HG02943 (cell line): ENCODE results near the gene CACNA1G.

Source experiments
- ATAC-seq: cut with Tn5 transposase; IDR thresholded peaks from one replicate; pipeline ENCODE4 v1.9.1; 2021; ENCODE audit warnings: mild to moderate bottlenecking, low read depth, moderate library complexity; ENCODE audit not compliant: unreplicated experiment

CACNA1G gene

GRCh38 chr17:50664788-50665458 is 104.4 kb downstream of the CACNA1G start:
- ATAC-seq = no peak

DNA sequence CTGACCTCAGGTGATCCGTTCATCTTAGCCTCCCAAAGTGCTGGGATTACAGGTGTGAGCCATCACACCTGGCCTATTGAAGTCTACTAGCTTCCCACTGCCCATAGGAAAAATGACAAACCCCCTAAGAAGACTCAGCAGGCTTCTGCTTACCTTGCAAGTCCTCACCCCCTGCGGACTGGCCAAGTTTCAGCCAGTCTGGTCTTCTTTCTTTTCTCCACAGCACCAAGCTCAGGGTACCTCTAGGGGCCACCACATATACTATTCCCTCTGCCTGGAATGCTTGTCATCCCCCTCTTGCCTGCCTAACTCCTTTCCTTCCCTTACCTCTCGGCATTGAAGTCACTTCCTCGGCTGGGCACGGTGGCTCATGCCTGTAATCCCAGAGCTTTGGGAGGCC is 105.3 kb downstream of the CACNA1G start:
- ATAC-seq = no peak

DNA sequence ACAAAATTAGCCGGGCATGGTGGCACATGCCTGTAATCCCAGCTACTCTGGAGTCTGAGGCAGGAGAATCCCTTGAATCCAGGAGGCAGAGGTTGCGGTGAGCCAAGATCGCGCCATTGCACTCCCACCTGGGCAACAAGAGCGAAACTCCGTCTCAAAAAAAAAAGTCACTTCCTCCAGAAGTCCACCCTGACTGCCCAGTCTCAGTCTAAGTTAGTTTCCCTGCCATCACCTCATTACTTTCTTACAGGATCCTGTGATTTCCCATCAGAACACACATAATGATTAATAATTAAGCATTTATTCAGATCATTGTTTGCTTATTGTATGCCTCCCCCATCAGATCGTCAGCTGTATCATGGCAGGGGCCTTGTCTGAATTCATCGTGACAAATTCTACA is 105.8 kb downstream of the CACNA1G start:
- no peak for ATAC-seq

DNA sequence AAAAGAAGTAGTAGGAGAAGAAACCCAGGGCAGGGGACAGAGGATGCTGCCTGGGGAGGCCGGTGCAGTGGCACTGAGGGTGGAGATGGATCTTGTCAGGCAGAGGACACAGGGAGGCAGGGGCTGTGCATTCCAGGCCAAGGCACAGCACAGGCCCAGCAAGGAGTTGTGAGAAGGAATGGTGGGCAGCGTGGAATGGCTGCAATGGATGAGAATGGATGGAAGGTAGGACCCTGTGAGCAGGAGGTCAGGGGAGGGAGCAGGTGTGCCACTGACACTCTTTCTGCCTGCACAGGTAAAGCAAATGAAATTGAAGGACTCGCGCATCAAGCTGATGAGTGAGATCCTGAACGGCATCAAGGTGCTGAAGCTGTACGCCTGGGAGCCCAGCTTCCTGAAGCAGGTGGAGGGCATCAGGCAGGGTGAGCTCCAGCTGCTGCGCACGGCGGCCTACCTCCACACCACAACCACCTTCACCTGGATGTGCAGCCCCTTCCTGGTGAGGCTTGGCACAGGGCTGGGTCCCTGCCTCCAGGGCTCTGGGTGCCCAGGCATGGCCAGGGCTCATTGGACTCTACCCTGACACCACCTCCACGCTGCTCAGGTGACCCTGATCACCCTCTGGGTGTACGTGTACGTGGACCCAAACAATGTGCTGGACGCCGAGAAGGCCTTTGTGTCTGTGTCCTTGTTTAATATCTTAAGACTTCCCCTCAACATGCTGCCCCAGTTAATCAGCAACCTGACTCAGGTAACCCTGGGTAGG is 106.9 kb downstream of the CACNA1G start:
- ATAC-seq = no peak

- no peak for ATAC-seq
Observed at GRCh38 chr17:50668025-50668837, 107.7 kb downstream of the CACNA1G start.

GRCh38 chr17:50668838-50669581 is 108.5 kb downstream of the CACNA1G start:
- ATAC-seq = no peak

DNA sequence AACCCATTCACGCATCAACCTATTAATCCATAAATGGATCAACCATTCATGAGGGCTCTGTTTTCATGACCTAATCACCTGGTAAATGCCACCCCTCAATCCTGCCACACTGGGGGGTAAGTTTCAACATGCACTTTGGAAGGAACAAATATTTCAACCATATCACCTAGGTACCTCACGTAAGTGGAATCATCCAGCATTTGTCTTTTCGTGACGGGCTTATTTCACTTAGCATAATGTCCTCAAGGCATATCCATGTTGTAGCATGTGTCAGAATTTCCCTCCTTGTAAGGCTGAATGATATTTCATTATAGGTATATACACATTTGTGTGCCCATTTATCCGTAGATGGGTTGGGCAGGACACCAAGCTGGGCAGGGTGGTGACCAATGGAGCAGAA is 111.6 kb downstream of the CACNA1G start:
- ATAC-seq = no peak

- no peak for ATAC-seq
Observed at GRCh38 chr17:50672831-50673551, 112.5 kb downstream of the CACNA1G start.

- ATAC-seq = no peak
Observed at GRCh38 chr17:50675190-50675589, 114.7 kb downstream of the CACNA1G start.

- ATAC-seq = no peak
Observed at GRCh38 chr17:50675627-50676026, 115.1 kb downstream of the CACNA1G start.

DNA sequence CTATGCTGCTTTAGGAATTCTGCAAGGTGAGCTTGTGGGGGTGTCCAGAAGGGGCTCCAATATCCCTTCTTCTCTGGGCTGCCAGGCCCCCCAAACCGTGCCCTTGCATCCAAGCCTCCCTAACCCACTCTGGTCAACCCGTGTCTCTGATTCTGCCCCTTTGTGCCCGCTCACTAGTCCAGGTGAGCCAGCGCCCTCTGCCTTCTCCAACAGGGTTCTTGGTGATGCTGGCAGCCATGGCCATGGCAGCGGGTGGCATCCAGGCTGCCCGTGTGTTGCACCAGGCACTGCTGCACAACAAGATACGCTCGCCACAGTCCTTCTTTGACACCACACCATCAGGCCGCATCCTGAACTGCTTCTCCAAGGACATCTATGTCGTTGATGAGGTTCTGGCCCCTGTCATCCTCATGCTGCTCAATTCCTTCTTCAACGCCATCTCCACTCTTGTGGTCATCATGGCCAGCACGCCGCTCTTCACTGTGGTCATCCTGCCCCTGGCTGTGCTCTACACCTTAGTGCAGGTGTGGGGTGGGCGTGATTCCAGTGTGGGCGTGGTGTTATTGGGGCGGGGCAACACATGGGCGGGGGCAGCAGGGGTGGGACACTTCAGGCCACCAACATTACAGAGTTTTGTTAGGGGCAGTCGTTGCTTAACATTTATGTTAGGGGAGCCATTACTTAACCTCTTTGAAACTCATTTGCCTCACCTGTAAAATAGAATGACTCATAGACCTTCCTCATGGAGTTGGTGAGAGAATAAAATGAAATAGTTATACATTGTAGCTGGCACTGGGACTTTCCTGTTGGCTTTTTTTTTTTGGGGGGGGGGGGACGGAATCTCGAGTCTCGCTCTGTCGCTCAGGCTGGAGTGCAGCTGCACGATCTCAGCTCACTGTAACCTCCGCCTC is 115.8 kb downstream of the CACNA1G start:
- ATAC-seq = no peak
